WI38 (cell line): ENCODE data around the gene ZNF778.
A peak's percentile ranks its signal among the peaks of the same experiment; 100 is the strongest.

Experiments used
- H3K4me3 ChIP-seq: 2 replicates; pipeline ENCODE4 v1.5.1; 2011; ENCODE audit warnings: low read depth, mild to moderate bottlenecking, control low read depth, low read length
- CTCF ChIP-seq: IDR thresholded peaks from 2 replicates; pipeline ENCODE4 v1.5.1; 2012; ENCODE audit warnings: low read depth, mild to moderate bottlenecking, control low read depth, low read length

ZNF778 gene

GRCh38 chr16:89222931-89223330 is 5.4 kb downstream of the ZNF778 start:
- H3K4me3 ChIP-seq = no peak overlapping the region

GRCh38 chr16:89224665-89225064 is 7.2 kb downstream of the ZNF778 start:
- TF ChIP-seq CTCF = no peak

More at GRCh38 chr16:89222931-89223330, 5.4 kb downstream of the ZNF778 start:
- TF ChIP-seq CTCF = no peak

GRCh38 chr16:89230255-89230654 is 12.8 kb downstream of the ZNF778 start:
- TF ChIP-seq CTCF = no peak
- H3K4me3 ChIP-seq = no peak overlapping the region

More at GRCh38 chr16:89224665-89225064, 7.2 kb downstream of the ZNF778 start:
- H3K4me3 ChIP-seq = no peak overlapping the region

GRCh38 chr16:89232107-89232506 is 14.6 kb downstream of the ZNF778 start:
- TF ChIP-seq CTCF = no peak
- no peak overlapping the region for H3K4me3 ChIP-seq

- no peak for TF ChIP-seq CTCF
These were observed 16.4 kb downstream of the ZNF778 start for GRCh38 chr16:89233678-89234490.

GRCh38 chr16:89237733-89238132 is 20.2 kb downstream of the ZNF778 start:
- no peak for TF ChIP-seq CTCF
- H3K4me3 ChIP-seq = no peak overlapping the region

More at GRCh38 chr16:89233678-89234490, 16.4 kb downstream of the ZNF778 start:
- no peak overlapping the region for H3K4me3 ChIP-seq

GRCh38 chr16:89241187-89242007 is 23.9 kb downstream of the ZNF778 start:
- TF ChIP-seq CTCF = no peak
- H3K4me3 ChIP-seq = peak overlapping the region; percentile 66
